Measurements from ENCODE around the gene FRAS1. TPM values are rescaled to one million over a fixed set of nuclear protein-coding genes. Genes with fewer than 3 reads are reported as not detected.
"Not testable (repeated sequence)": the region's sequence is repeated elsewhere in the genome, so short reads cannot be mapped to it uniquely, and the experiment has no call there.

Gene FRAS1
- total RNA-seq, result 10 to 100 TPM in 2 of 8 experiments, 1 to 10 TPM in 5, under 1 TPM in 1; 0.59 to 28.6 (median 5.4) TPM

- in situ Hi-C loops (cut with MboI; ENCODE audit: low pct_unique_long_range_greater_than_20kb in 2 of 9, low sequenced_read_pairs in 9 of 9, unreplicated experiment in 9 of 9), result loop anchor here in 1 of 9 experiments (25.0 kb wide), 1 partner anchor 455 kb away; no protein-coding TSS in a partner anchor
- ATAC-seq (replicated peaks in 6 of 8), result peak; percentile 27 to 70 (median 66)
- peaks cover 2 to 5% of the 10 kb centered on the region in 2 donors for H3K4me1 ChIP-seq (replicated peaks in 1 of 2)
- peak within 1 kb of the TSS; percentile 41 to 70 for H3K27ac ChIP-seq
- peak within 1 kb of the TSS; percentile 45 to 94 (median 53) for H3K4me3 ChIP-seq
- 0 to 4% (median 0%) methylated on average over 1 to 5 of the region's 39 CpGs; no CpG with 5 or more reads in 4 of the 10 experiments for WGBS, 10 experiments
Observed at GRCh38 chr4:78057135-78057599, at the start of gene FRAS1. FRAS1 (plus strand) TSS chr4:78057323; CDS start chr4:78058010, 687 bp downstream.

- H3K27ac ChIP-seq; ATAC-seq (replicated peaks in 6 of 8); in situ Hi-C loops (cut with MboI; ENCODE audit: low pct_unique_long_range_greater_than_20kb in 2 of 9, low sequenced_read_pairs in 9 of 9, unreplicated experiment in 9 of 9); H3K4me3 ChIP-seq; H3K4me1 ChIP-seq (replicated peaks in 1 of 2): not testable (repeated sequence)
- WGBS, 10 experiments, result 0 to 100% (median 83%) methylated on average over 1 to 5 of the region's 5 CpGs
Observed at GRCh38 chr4:78011003-78011402, 46.1 kb upstream of the FRAS1 start.

GRCh38 chr4:78014889-78015886, 41.9 kb upstream of the FRAS1 start:
- in situ Hi-C loops (cut with MboI; ENCODE audit: low pct_unique_long_range_greater_than_20kb in 2 of 9, low sequenced_read_pairs in 9 of 9, unreplicated experiment in 9 of 9), result no loop called here
- H3K27ac ChIP-seq, result no peak overlapping the region
- no peak overlapping the region for H3K4me3 ChIP-seq
- no peak for ATAC-seq (replicated peaks in 6 of 8)
- 61 to 93% (median 85%) methylated on average over 3 to 10 of the region's 10 CpGs for WGBS, 10 experiments
- H3K4me1 ChIP-seq (replicated peaks in 1 of 2), result no peaks in the 10 kb centered on the region

- peak in 2 of 8 experiments; percentile 13 to 94 for ATAC-seq (replicated peaks in 6 of 8)
- in situ Hi-C loops (cut with MboI; ENCODE audit: low pct_unique_long_range_greater_than_20kb in 2 of 9, low sequenced_read_pairs in 9 of 9, unreplicated experiment in 9 of 9), result no loop called here
- no peak overlapping the region for H3K27ac ChIP-seq
Observed at GRCh38 chr4:78018271-78019049, 38.7 kb upstream of the FRAS1 start.

GRCh38 chr4:78019414-78019813, 37.7 kb upstream of the FRAS1 start:
- peaks cover 0 to 7% of the 10 kb centered on the region in 2 donors for H3K4me1 ChIP-seq (replicated peaks in 1 of 2)
- no peak overlapping the region for H3K27ac ChIP-seq
- in situ Hi-C loops (cut with MboI; ENCODE audit: low pct_unique_long_range_greater_than_20kb in 2 of 9, low sequenced_read_pairs in 9 of 9, unreplicated experiment in 9 of 9), result no loop called here
- ATAC-seq (replicated peaks in 6 of 8), result no peak
- H3K4me3 ChIP-seq, result no peak overlapping the region

More at GRCh38 chr4:78018271-78019049, 38.7 kb upstream of the FRAS1 start:
- 61 to 100% (median 90%) methylated on average over 1 to 3 of the region's 3 CpGs for WGBS, 10 experiments
- peaks cover 0 to 7% of the 10 kb centered on the region in 2 donors for H3K4me1 ChIP-seq (replicated peaks in 1 of 2)
- no peak overlapping the region for H3K4me3 ChIP-seq

- WGBS, 10 experiments, result 59 to 100% (median 86%) methylated on average over 1 to 4 of the region's 4 CpGs; no CpG with 5 or more reads in 2 of the 10 experiments
- no peak for ATAC-seq (replicated peaks in 6 of 8)
- Histone ChIP-seq H3K4me1 (replicated peaks in 1 of 2) (peaks cover 0 to 7% of the 10 kb centered on the region in 2 donors), H3K27ac (no peak overlapping the region), H3K4me3 (no peak overlapping the region)
- in situ Hi-C loops (cut with MboI; ENCODE audit: low pct_unique_long_range_greater_than_20kb in 2 of 9, low sequenced_read_pairs in 9 of 9, unreplicated experiment in 9 of 9), result no loop called here
Observed at GRCh38 chr4:78020677-78021076, 36.4 kb upstream of the FRAS1 start.

- Histone ChIP-seq H3K27ac (no peak overlapping the region), H3K4me3 (no peak overlapping the region), H3K4me1 (replicated peaks in 1 of 2) (peaks cover 0 to 7% of the 10 kb centered on the region in 2 donors)
- no peak for ATAC-seq (replicated peaks in 6 of 8)
- in situ Hi-C loops (cut with MboI; ENCODE audit: low pct_unique_long_range_greater_than_20kb in 2 of 9, low sequenced_read_pairs in 9 of 9, unreplicated experiment in 9 of 9), result no loop called here
- WGBS, 10 experiments, result 0 to 83% (median 49%) methylated on average over 1 to 2 of the region's 2 CpGs; no CpG with 5 or more reads in 1 of the 10 experiments
Observed at GRCh38 chr4:78022517-78022916, 34.6 kb upstream of the FRAS1 start.

- Histone ChIP-seq H3K4me3 (no peak overlapping the region), H3K4me1 (replicated peaks in 1 of 2) (peaks cover 0 to 7% of the 10 kb centered on the region in 2 donors), H3K27ac (no peak overlapping the region)
- 0 to 71% (median 53%) methylated on average over 1 of the region's 1 CpG for WGBS, 10 experiments
- peak in 2 of 8 experiments; percentile 19 to 65 for ATAC-seq (replicated peaks in 6 of 8)
- in situ Hi-C loops (cut with MboI; ENCODE audit: low pct_unique_long_range_greater_than_20kb in 2 of 9, low sequenced_read_pairs in 9 of 9, unreplicated experiment in 9 of 9), result no loop called here
Observed at GRCh38 chr4:78024085-78024484, 33.0 kb upstream of the FRAS1 start.

- in situ Hi-C loops (cut with MboI; ENCODE audit: low pct_unique_long_range_greater_than_20kb in 2 of 9, low sequenced_read_pairs in 9 of 9, unreplicated experiment in 9 of 9), result no loop called here
- no peak overlapping the region for H3K27ac ChIP-seq
- no peak for ATAC-seq (replicated peaks in 6 of 8)
- no peak overlapping the region for H3K4me3 ChIP-seq
- WGBS, 10 experiments, result 40 to 100% (median 93%) methylated on average over 1 to 3 of the region's 3 CpGs; no CpG with 5 or more reads in 2 of the 10 experiments
- H3K4me1 ChIP-seq (replicated peaks in 1 of 2), result peaks cover 0 to 7% of the 10 kb centered on the region in 2 donors
Observed at GRCh38 chr4:78024576-78025091, 32.5 kb upstream of the FRAS1 start.

- no peaks in the 10 kb centered on the region for H3K4me1 ChIP-seq (replicated peaks in 1 of 2)
- 27 to 93% (median 81%) methylated on average over 2 to 5 of the region's 5 CpGs; no CpG with 5 or more reads in 1 of the 10 experiments for WGBS, 10 experiments
- no peak for ATAC-seq (replicated peaks in 6 of 8)
- no peak overlapping the region for H3K4me3 ChIP-seq
- in situ Hi-C loops (cut with MboI; ENCODE audit: low pct_unique_long_range_greater_than_20kb in 2 of 9, low sequenced_read_pairs in 9 of 9, unreplicated experiment in 9 of 9), result no loop called here
- no peak overlapping the region for H3K27ac ChIP-seq
Observed at GRCh38 chr4:78031417-78031950, 25.6 kb upstream of the FRAS1 start.

GRCh38 chr4:78032446-78032845, 24.7 kb upstream of the FRAS1 start:
- Histone ChIP-seq H3K4me1 (replicated peaks in 1 of 2) (no peaks in the 10 kb centered on the region), H3K4me3 (no peak overlapping the region), H3K27ac (no peak overlapping the region)
- in situ Hi-C loops (cut with MboI; ENCODE audit: low pct_unique_long_range_greater_than_20kb in 2 of 9, low sequenced_read_pairs in 9 of 9, unreplicated experiment in 9 of 9), result no loop called here
- ATAC-seq (replicated peaks in 6 of 8), result no peak

- 0 to 89% (median 34%) methylated on average over 1 of the region's 1 CpG; no CpG with 5 or more reads in 2 of the 10 experiments for whole genome bisulfite sequencing, 10 experiments
- no peak overlapping the region for H3K4me3 ChIP-seq
- no peak overlapping the region for H3K27ac ChIP-seq
- no peak for ATAC-seq (replicated peaks in 6 of 8)
- H3K4me1 ChIP-seq (replicated peaks in 1 of 2), result no peaks in the 10 kb centered on the region
- in situ Hi-C loops (cut with MboI; ENCODE audit: low pct_unique_long_range_greater_than_20kb in 2 of 9, low sequenced_read_pairs in 9 of 9, unreplicated experiment in 9 of 9), result no loop called here
Observed at GRCh38 chr4:78032929-78033328, 24.2 kb upstream of the FRAS1 start.
